ENCODE results near the gene EPHB4. TPM values are rescaled to one million over a fixed set of nuclear protein-coding genes. Genes with fewer than 3 reads are reported as not detected.

Gene EPHB4
- total and polyA plus RNA-seq, 2 donors (not counting 3 experiments of a cell fraction or from before 2014, with no cell fraction given): 193 to 274 TPM

DNA sequence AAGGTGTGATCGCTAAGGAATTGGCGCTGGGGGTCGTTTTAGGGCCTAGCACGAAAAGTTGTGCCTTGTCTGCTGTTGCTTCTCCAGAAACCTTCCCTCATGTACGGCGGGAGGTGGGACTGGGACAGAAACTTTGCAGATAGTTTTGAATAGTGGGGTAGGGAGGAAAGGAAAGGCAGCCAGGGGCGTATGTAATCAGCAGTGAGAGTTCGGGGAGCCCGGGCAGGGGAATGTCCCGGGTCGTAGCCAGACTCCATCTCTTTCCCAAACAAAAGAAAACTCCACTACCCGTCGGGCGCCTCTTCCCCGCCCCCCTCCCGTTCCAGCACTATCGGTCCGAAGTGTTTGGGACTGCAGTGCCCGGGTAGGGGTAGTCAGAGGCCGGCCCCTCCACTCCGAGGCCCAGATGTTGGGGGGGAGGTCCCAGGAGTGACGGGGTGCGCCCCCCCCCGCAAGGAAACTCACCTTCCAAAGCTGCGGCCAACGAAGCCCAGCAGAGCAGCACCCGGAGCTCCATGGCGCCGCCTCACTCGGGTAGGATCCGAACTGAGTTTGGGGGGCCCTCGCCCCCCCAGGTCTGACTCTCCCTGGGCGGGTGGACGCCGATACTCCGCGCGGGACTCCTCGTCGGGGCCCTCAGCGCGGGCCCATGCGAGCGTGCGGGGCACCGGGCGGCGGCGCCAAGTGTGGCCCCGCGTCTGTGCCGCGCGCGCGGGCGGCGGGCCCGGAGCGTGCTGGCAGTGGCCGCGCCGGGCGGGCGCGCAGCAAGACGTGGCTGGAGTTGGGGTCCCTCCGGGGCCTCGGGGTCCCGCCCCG lies 601 bp downstream of the EPHB4 start:
- Histone ChIP-seq H3K27ac (ENCODE audit: insufficient read depth, low read depth, low read length) (peak overlapping the region; percentile 25), H3K9ac (replicated peaks; ENCODE audit: extremely low read depth, insufficient read depth, low read length) (peak overlapping the region; percentile 76), H3K36me3 (ENCODE audit: control insufficient read depth in 2 of 2, extremely low read depth in 1 of 2, insufficient read depth in 2 of 2, low read length in 2 of 2) (peaks cover 13 to 22% of the 10 kb centered on the region in 2 experiments), H3K4me1 (ENCODE audit: control insufficient read depth, extremely low read depth, insufficient read depth, low read length) (peaks cover 23% of the 10 kb centered on the region), H3K27me3 (ENCODE audit: control insufficient read depth in 2 of 2, insufficient read depth in 2 of 2, low read length in 2 of 2) (no peaks in the 10 kb centered on the region), H3K79me2 (ENCODE audit: control insufficient read depth, insufficient read depth, low read length) (peaks cover 54% of the 10 kb centered on the region), H3K9me1 (replicated peaks; ENCODE audit: control insufficient read depth, extremely low read depth, insufficient read depth, low read length) (no peaks in the 10 kb centered on the region), H2AFZ (ENCODE audit: low read depth, low read length) (no peak overlapping the region), H3K4me3 (replicated peaks in 1 of 3; ENCODE audit: insufficient read depth in 1 of 3, low read depth in 1 of 3, low read length in 3 of 3) (peak overlapping the region; percentile 88 to 92 (median 90)), H3K4me2 (ENCODE audit: insufficient read depth, low read length) (peak overlapping the region; percentile 89), H4K20me1 (replicated peaks; ENCODE audit: control insufficient read depth, extremely low read depth, insufficient read depth, low read length) (no peaks in the 10 kb centered on the region), H3K9me3 (replicated peaks; ENCODE audit: control insufficient read depth, insufficient read depth, low read length) (no peaks in the 10 kb centered on the region)
- BruUV-seq (replicated peaks): TSS peak; percentile 41
- intact Hi-C loops (cut with micrococcal nuclease): loop anchor here (1.0 kb wide), 2 partner anchors 23 to 63 kb away; partner anchors contain the start of gene UFSP1
- DNase-seq (ENCODE audit: low read depth, low spot score): peak; percentile 24
- dilution Hi-C loops (cut with MboI; ENCODE audit: extremely low pct_ligation_motif_present, low sequenced_read_pairs): loop anchor here (25.0 kb wide), 1 partner anchor 114 kb away; the partner anchor contains the start of genes EPO and POP7
- POLR2A ChIA-PET: interaction anchor here (0.5 to 2.1 kb wide), 5 partner anchors 9 to 389 kb away, joined by 3 to 10 read pairs (median 8); partner anchors contain the start of genes POP7, SLC12A9 and SRRT
- CTCF ChIA-PET: interaction anchor here (0.6 to 5.8 kb wide), 10 partner anchors 10 to 121 kb away, joined by 3 to 130 read pairs (median 6); partner anchors contain the start of genes POP7, SLC12A9 and UFSP1
- TF ChIP-seq POLR2AphosphoS5 (IDR thresholded peaks at IDR 0.05; ENCODE audit: insufficient read depth, low read depth, low read length) (no peak), GATA2 (IDR thresholded peaks at IDR 0.05; ENCODE audit: insufficient read depth, insufficient read length, low read depth, low read length) (no peak), EZH2 (IDR thresholded peaks at IDR 0.05; ENCODE audit: borderline replicate concordance, low read depth, low read length, severe bottlenecking) (no peak)
- no peak for FAIRE-seq

All from endothelial cell of umbilical vein (primary cell).